GM21423 (cell line): ENCODE measurements around the gene CRELD1.
"Not testable (repeated sequence)": the region's sequence is repeated elsewhere in the genome, so short reads cannot be mapped to it uniquely, and the experiment has no call there.

Source experiments
- ATAC-seq: cut with Tn5 transposase; IDR thresholded peaks from one replicate; pipeline ENCODE4 v1.9.1; 2021; ENCODE audit warnings: mild to moderate bottlenecking, moderate library complexity; ENCODE audit not compliant: unreplicated experiment

The CRELD1 gene

GRCh38 chr3:9933561-9934234, at the start of gene CRELD1:
TSS of gene CRELD1 (plus strand) at chr3:9933834. CDS start at chr3:9934439, 605 bp downstream.
- ATAC-seq = peak; percentile 84

GRCh38 chr3:9884555-9885165, 49.0 kb upstream of the CRELD1 start:
- ATAC-seq = no peak

- ATAC-seq = no peak
These were observed 47.3 kb upstream of the CRELD1 start for GRCh38 chr3:9886328-9886727.

- ATAC-seq = no peak
These were observed 46.2 kb upstream of the CRELD1 start for GRCh38 chr3:9887480-9887879.

- ATAC-seq = no peak
These were observed 45.1 kb upstream of the CRELD1 start for GRCh38 chr3:9888540-9888939.

GRCh38 chr3:9889405-9889804, 44.2 kb upstream of the CRELD1 start:
- no peak for ATAC-seq

- peak; percentile 86 for ATAC-seq
These were observed 43.2 kb upstream of the CRELD1 start, which contains the start of gene JAGN1 for GRCh38 chr3:9890249-9891071. TSS of gene JAGN1 (plus strand) at chr3:9890610. CDS start at chr3:9890723, 113 bp downstream.

- no peak for ATAC-seq
These were observed 42.5 kb upstream of the CRELD1 start for GRCh38 chr3:9891072-9891622.

- ATAC-seq = no peak
These were observed 39.9 kb upstream of the CRELD1 start for GRCh38 chr3:9893739-9894138.

GRCh38 chr3:9895715-9896114, 37.9 kb upstream of the CRELD1 start:
- not testable (repeated sequence) for ATAC-seq

- ATAC-seq = not testable (repeated sequence)
These were observed 36.8 kb upstream of the CRELD1 start for GRCh38 chr3:9896755-9897407.

- ATAC-seq = peak; percentile 77
These were observed 35.9 kb upstream of the CRELD1 start for GRCh38 chr3:9897408-9898372.

- no peak for ATAC-seq
These were observed 35.0 kb upstream of the CRELD1 start for GRCh38 chr3:9898467-9899241.

- ATAC-seq = no peak
These were observed 34.3 kb upstream of the CRELD1 start for GRCh38 chr3:9899289-9899791.

- ATAC-seq = not testable (repeated sequence)
These were observed 32.6 kb upstream of the CRELD1 start for GRCh38 chr3:9900965-9901415.

GRCh38 chr3:9901967-9902366, 31.7 kb upstream of the CRELD1 start:
- no peak for ATAC-seq

- ATAC-seq = no peak
These were observed 31.0 kb upstream of the CRELD1 start, which contains the start of gene IL17RE for GRCh38 chr3:9902372-9903237. TSS of gene IL17RE (plus strand) at chr3:9902848. CDS start at chr3:9902933, 85 bp downstream.

- ATAC-seq = no peak
These were observed 30.4 kb upstream of the CRELD1 start for GRCh38 chr3:9903238-9903624.
